Measurements from ENCODE around the gene EMC9.

Gene EMC9

DNA sequence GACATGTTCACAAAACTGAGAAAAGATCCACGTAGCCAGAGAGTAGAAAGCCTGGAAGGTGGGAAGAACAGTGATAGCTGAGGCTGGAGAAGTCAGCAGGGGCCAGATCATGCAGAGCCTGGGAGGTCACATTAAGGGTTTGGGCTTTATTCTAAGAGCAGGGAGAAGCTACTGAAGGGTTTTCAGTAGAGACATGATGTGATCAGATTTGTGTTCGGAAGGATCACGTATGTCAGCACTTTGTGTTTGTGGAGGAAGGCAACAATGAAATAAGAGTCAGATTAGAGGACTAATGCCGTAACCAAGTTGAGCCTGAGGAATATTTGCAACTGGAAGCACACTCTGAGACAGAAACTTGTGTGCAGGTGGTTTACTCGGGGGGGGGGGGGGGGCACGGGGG lies 51.5 kb downstream of the EMC9 start:
- DNase-seq (ENCODE audit: low read depth, low spot score): no peak

All from ELF-1 (cell line).